HepG2 (cell line): Measurements from ENCODE around the gene RSF1. TPM values are rescaled to one million over a fixed set of nuclear protein-coding genes. Genes with fewer than 3 reads are reported as not detected.

Experiments used
- DNMT1 ChIP-seq: sonication (generic); formaldehyde crosslinking; IDR thresholded peaks from 2 replicates; pipeline ENCODE4 v1.5.1; 2020; ENCODE audit warnings: mild to moderate bottlenecking, missing genetic modification reagents
- ELF1 ChIP-seq: sonication (generic); formaldehyde crosslinking; IDR thresholded peaks from 2 replicates; pipeline ENCODE4 v1.4.0; 2020; ENCODE audit warnings: missing genetic modification reagents
- EP300 ChIP-seq, 3 experiments: sonication (generic) in 1 of 3; formaldehyde crosslinking in 1 of 3; IDR thresholded peaks; 2 replicates each; pipeline versions ENCODE4 v1.5.1 to v1.6.1; 2011 to 2020; ENCODE audit warnings: low read depth in 2 of 3, low read length in 2 of 3, borderline replicate concordance in 1 of 3, improper control_type of control experiment in 1 of 3, mild to moderate bottlenecking in 1 of 3, missing genetic modification reagents in 1 of 3, moderate library complexity in 1 of 3
- GTF3A ChIP-seq: sonication (generic); formaldehyde crosslinking; conservative IDR thresholded peaks from 2 replicates; pipeline ENCODE4 v1.4.0; 2020; ENCODE audit warnings: mild to moderate bottlenecking, missing genetic modification reagents
- IRF2 ChIP-seq: IDR thresholded peaks from 2 replicates; pipeline ENCODE4 v1.6.1; 2018; ENCODE audit warnings: missing genetic modification reagents, missing compliant biosample characterization
- JUND ChIP-seq: sonication (generic); formaldehyde crosslinking; IDR thresholded peaks from 2 replicates; pipeline ENCODE4 v1.8.0; 2022; ENCODE audit warnings: mild to moderate bottlenecking, missing genetic modification reagents
- MZF1 ChIP-seq: sonication (generic); formaldehyde crosslinking; IDR thresholded peaks from 2 replicates; pipeline ENCODE4 v1.8.1; 2023; ENCODE audit warnings: mild to moderate bottlenecking, missing genetic modification reagents, borderline replicate concordance
- PCBP2 ChIP-seq: fragments of 200-400 bp; formaldehyde crosslinking; optimal IDR thresholded peaks from 2 replicates; pipeline ENCODE3; 2018; ENCODE audit warnings: low read length, low read depth; ENCODE audit not compliant: poor library complexity, severe bottlenecking
- SAFB2 ChIP-seq: sonication (generic); formaldehyde crosslinking; IDR thresholded peaks from 2 replicates; pipeline ENCODE4 v1.5.1; 2020; ENCODE audit warnings: missing genetic modification reagents, low read depth, mild to moderate bottlenecking, borderline replicate concordance
- SALL1 ChIP-seq: sonication (generic); formaldehyde crosslinking; IDR thresholded peaks from 2 replicates; pipeline ENCODE4 v1.8.0; 2022; ENCODE audit warnings: mild to moderate bottlenecking, missing genetic modification reagents
- SAP130 ChIP-seq: IDR thresholded peaks from 2 replicates; pipeline ENCODE4 v1.6.1; 2016; ENCODE audit warnings: low read depth
- XBP1 ChIP-seq: sonication (generic); formaldehyde crosslinking; IDR thresholded peaks from 2 replicates; pipeline ENCODE4 v1.5.0; 2020; ENCODE audit warnings: missing genetic modification reagents
- ZC3H13 ChIP-seq: sonication (generic); formaldehyde crosslinking; IDR thresholded peaks from 2 replicates; pipeline ENCODE4 v1.8.1; 2023; ENCODE audit warnings: mild to moderate bottlenecking, missing genetic modification reagents, moderate library complexity
- ZFP36L1 ChIP-seq: sonication (generic); formaldehyde crosslinking; IDR thresholded peaks from 2 replicates; pipeline ENCODE4 v1.8.0; 2022; ENCODE audit warnings: mild to moderate bottlenecking, missing genetic modification reagents, moderate library complexity
- ZNF451 ChIP-seq: sonication (generic); formaldehyde crosslinking; IDR thresholded peaks from 2 replicates; pipeline ENCODE4 v1.5.0; 2020; ENCODE audit warnings: mild to moderate bottlenecking, missing genetic modification reagents
- ZNF530 ChIP-seq: sonication (generic); formaldehyde crosslinking; IDR thresholded peaks from 2 replicates; pipeline ENCODE4 v1.5.0; 2020; ENCODE audit warnings: low read depth, mild to moderate bottlenecking, missing genetic modification reagents
- ZNF713 ChIP-seq: sonication (generic); formaldehyde crosslinking; IDR thresholded peaks from 2 replicates; pipeline ENCODE4 v1.4.0; 2020; ENCODE audit warnings: mild to moderate bottlenecking, missing genetic modification reagents
- ZNF792 ChIP-seq: IDR thresholded peaks from 2 replicates; pipeline ENCODE4 v1.6.1; 2016
- ZNF839 ChIP-seq: sonication (generic); formaldehyde crosslinking; IDR thresholded peaks from 2 replicates; pipeline ENCODE4 v1.4.0; 2020; ENCODE audit warnings: missing genetic modification reagents, mild to moderate bottlenecking, borderline replicate concordance
- polyA plus RNA-seq, 8 experiments: library from polyadenylated mRNA; depleted of rRNA in 3 of 8; stranded (reverse) in 7 of 8; unstranded in 1 of 8; fragments of >200 nt; fragmentation: Illumina TruSeq in 4 of 8; extraction: Trizol in 4 of 8; gene quantifications; 2 replicates each; pipeline versions ENCODE4 v1.2.1 to v1.2.3, GENCODE V29; 2011 to 2016; ENCODE audit warnings: low read depth in 4 of 8, missing spikeins in 1 of 8, mixed read lengths in 1 of 8; ENCODE audit not compliant: insufficient read depth in 1 of 8
- total RNA-seq, 5 experiments: library from RNA; depleted of rRNA; stranded (reverse); fragments of >200 nt; fragmentation: Illumina TruSeq; extraction: Trizol; gene quantifications; 2 replicates each; pipeline ENCODE4 v1.2.3, GENCODE V29; 2016; ENCODE audit warnings: low read depth in 1 of 5
- TF ChIP-seq, protein P1 (sequence below): IDR thresholded peaks from 2 replicates; pipeline ENCODE4 v1.6.1; 2016; ENCODE audit warnings: missing genetic modification reagents, missing compliant biosample characterization
- TF ChIP-seq, protein P2 (sequence below): IDR thresholded peaks from 2 replicates; pipeline ENCODE4 v1.4.0; 2020; ENCODE audit warnings: mild to moderate bottlenecking, missing genetic modification reagents
- TF ChIP-seq, protein P3 (sequence below): sonication (generic); formaldehyde crosslinking; IDR thresholded peaks from 2 replicates; pipeline ENCODE4 v1.4.0; 2020; ENCODE audit warnings: missing genetic modification reagents
- TF ChIP-seq, protein P4 (sequence below): sonication (generic); formaldehyde crosslinking; IDR thresholded peaks from 2 replicates; pipeline ENCODE4 v1.5.1; 2020; ENCODE audit warnings: mild to moderate bottlenecking, moderate library complexity, missing genetic modification reagents

The RSF1 gene
- total and polyA plus RNA-seq, 2 of the 13 experiments (the other 11 are each of a cell fraction or from before 2014, with no cell fraction given): 15.5 to 33.1 TPM

DNA sequence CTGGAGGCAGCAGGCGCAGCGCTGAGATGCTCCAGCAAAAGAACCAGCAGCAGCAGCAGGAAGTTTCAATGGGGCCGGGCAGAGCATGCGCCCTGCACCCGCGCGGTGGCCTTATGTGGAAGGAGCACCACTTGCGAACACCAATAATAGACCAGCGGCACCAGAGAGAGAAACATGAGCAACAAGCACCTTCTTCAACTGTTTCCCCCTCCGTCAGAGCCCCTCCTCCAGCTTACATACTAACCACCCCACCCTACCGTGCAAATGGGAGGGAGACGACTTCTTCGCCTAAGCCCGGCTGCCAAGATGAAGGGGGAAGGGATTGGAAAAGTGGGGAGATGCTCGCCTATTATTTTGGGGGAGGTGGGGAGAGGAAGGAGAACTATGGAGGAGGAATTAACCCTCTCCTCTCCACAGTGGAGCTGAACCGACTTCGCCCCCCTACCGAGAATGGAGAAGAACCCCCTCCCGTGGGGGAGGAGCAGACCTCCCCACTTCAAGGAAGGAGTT is 1.1 kb downstream of the RSF1 start (continued):
- TF ChIP-seq ZC3H13 (CRISPR knock-in tag) (0 out of 2 replicates have a peak, but pooled peaks have one; percentile 38), JUND (CRISPR knock-in tag) (no peak), ZNF713 (CRISPR knock-in tag) (0 out of 2 replicates have a peak, but pooled peaks have one; percentile 61), XBP1 (CRISPR knock-in tag) (no peak), DNMT1 (CRISPR knock-in tag) (0 out of 2 replicates have a peak, but pooled peaks have one; percentile 59), MZF1 (CRISPR knock-in tag) (no peak), ZNF451 (CRISPR knock-in tag) (no peak), SAP130 (peak; percentile 77), IRF2 (CRISPR knock-in tag) (no peak; the same call in 1 of the 2 replicates), ZNF792 (CRISPR knock-in tag) (no peak), ELF1 (CRISPR knock-in tag) (peak; percentile 34; the same call in 1 of the 2 replicates), SALL1 (CRISPR knock-in tag) (peak; percentile 50), GTF3A (CRISPR knock-in tag) (no peak), EP300 (IDR thresholded peaks at IDR 0.05; ENCODE audit: low read depth in 2 of 2, low read length in 2 of 2) (no peak), EP300 (CRISPR knock-in tag; IDR thresholded peaks at IDR 0.05; ENCODE audit: borderline replicate concordance) (0 out of 2 replicates have a peak, but pooled peaks have one; percentile 13), PCBP2 (peak; percentile 60), ZNF530 (CRISPR knock-in tag) (no peak), ZNF839 (CRISPR knock-in tag) (0 out of 2 replicates have a peak, but pooled peaks have one; percentile 37), ZFP36L1 (CRISPR knock-in tag) (0 out of 2 replicates have a peak, but pooled peaks have one; percentile 70), SAFB2 (0 out of 2 replicates have a peak, but pooled peaks have one; percentile 28)
- TF ChIP-seq, protein P1, sequence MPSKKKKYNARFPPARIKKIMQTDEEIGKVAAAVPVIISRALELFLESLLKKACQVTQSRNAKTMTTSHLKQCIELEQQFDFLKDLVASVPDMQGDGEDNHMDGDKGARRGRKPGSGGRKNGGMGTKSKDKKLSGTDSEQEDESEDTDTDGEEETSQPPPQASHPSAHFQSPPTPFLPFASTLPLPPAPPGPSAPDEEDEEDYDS (CRISPR knock-in tag): peak; percentile 84
- TF ChIP-seq, protein P2, sequence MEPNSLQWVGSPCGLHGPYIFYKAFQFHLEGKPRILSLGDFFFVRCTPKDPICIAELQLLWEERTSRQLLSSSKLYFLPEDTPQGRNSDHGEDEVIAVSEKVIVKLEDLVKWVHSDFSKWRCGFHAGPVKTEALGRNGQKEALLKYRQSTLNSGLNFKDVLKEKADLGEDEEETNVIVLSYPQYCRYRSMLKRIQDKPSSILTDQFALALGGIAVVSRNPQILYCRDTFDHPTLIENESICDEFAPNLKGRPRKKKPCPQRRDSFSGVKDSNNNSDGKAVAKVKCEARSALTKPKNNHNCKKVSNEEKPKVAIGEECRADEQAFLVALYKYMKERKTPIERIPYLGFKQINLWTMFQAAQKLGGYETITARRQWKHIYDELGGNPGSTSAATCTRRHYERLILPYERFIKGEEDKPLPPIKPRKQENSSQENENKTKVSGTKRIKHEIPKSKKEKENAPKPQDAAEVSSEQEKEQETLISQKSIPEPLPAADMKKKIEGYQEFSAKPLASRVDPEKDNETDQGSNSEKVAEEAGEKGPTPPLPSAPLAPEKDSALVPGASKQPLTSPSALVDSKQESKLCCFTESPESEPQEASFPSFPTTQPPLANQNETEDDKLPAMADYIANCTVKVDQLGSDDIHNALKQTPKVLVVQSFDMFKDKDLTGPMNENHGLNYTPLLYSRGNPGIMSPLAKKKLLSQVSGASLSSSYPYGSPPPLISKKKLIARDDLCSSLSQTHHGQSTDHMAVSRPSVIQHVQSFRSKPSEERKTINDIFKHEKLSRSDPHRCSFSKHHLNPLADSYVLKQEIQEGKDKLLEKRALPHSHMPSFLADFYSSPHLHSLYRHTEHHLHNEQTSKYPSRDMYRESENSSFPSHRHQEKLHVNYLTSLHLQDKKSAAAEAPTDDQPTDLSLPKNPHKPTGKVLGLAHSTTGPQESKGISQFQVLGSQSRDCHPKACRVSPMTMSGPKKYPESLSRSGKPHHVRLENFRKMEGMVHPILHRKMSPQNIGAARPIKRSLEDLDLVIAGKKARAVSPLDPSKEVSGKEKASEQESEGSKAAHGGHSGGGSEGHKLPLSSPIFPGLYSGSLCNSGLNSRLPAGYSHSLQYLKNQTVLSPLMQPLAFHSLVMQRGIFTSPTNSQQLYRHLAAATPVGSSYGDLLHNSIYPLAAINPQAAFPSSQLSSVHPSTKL (CRISPR knock-in tag): 0 out of 2 replicates have a peak, but pooled peaks have one; percentile 18
- TF ChIP-seq, protein P3, sequence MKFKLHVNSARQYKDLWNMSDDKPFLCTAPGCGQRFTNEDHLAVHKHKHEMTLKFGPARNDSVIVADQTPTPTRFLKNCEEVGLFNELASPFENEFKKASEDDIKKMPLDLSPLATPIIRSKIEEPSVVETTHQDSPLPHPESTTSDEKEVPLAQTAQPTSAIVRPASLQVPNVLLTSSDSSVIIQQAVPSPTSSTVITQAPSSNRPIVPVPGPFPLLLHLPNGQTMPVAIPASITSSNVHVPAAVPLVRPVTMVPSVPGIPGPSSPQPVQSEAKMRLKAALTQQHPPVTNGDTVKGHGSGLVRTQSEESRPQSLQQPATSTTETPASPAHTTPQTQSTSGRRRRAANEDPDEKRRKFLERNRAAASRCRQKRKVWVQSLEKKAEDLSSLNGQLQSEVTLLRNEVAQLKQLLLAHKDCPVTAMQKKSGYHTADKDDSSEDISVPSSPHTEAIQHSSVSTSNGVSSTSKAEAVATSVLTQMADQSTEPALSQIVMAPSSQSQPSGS: peak; percentile 26; the same call in 1 of the 2 replicates
- TF ChIP-seq, protein P4, sequence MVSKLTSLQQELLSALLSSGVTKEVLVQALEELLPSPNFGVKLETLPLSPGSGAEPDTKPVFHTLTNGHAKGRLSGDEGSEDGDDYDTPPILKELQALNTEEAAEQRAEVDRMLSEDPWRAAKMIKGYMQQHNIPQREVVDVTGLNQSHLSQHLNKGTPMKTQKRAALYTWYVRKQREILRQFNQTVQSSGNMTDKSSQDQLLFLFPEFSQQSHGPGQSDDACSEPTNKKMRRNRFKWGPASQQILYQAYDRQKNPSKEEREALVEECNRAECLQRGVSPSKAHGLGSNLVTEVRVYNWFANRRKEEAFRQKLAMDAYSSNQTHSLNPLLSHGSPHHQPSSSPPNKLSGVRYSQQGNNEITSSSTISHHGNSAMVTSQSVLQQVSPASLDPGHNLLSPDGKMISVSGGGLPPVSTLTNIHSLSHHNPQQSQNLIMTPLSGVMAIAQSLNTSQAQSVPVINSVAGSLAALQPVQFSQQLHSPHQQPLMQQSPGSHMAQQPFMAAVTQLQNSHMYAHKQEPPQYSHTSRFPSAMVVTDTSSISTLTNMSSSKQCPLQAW (CRISPR knock-in tag): peak; percentile 35; the same call in 1 of the 2 replicates
